HT1080 (cell line): ENCODE measurements around the gene ARPC1B. TPM values are rescaled to one million over a fixed set of nuclear protein-coding genes. Genes with fewer than 3 reads are reported as not detected.
"Not testable (repeated sequence)": the region's sequence is repeated elsewhere in the genome, so short reads cannot be mapped to it uniquely, and the experiment has no call there.

ENCODE experiments used
- DNase-seq: peaks from one replicate; pipeline ENCODE4 v3.0.0-alpha.2; 2015; ENCODE audit warnings: low read depth
- total RNA-seq: library from RNA; depleted of rRNA; stranded (reverse); fragments of >200 nt; shearing (Covaris generic); gene quantifications from 2 replicates; pipeline ENCODE4 v1.2.3, GENCODE V29; 2014

The ARPC1B gene
- total RNA-seq, 1 experiment from 2014 or later = 360 TPM

DNA sequence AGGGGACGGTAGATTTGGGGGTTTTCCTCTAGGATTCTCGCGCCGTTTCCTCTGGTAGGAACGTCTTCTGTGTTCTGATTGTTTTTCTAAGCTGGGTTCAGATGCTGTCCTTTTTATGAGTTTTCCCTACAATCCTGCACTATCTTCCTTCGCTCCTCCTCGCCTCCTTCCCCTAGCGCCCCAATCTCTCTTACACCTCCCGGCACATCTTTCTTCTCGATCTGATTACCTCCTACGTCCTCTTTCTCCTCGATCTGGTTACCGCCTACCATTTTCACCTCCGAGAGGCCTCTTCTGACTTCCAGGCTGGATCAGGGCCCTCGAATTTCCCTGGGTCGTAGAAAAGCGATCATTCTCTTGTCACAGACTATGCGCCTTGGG, 34.7 kb downstream of the ARPC1B start:
- DNase-seq = no peak

- no peak for DNase-seq
These were observed 35.3 kb downstream of the ARPC1B start for GRCh38 chr7:99409806-99410205.

- DNase-seq = no peak
These were observed 36.1 kb downstream of the ARPC1B start for GRCh38 chr7:99410635-99411034.

DNA sequence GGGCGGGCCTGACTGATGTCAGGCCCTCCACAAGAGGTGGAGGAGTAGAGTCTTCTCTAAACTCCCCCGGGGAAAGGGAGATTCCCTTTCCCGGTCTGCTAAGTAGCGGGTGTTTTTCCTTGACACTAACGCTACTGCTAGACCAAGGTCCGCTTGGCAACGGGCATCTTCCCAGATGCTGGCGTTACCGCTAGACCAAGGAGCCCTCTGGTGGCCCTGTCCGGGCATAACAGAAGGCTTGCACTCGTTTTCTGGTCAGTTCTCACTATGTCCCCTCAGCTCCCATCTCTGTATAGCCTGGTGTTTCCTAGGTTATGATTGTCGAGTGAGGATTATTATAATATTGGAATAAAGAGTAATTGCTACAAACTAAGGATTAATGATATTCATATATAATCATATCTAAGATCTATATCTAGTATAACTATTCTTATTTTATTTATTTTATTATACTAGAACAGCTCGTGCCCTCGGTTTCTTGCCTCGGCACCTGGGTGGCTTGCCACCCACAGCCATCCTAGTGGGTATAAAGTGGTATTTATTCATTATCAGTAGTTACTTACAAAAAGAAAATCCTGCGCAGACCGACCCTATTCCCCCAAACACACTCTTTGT, 41.1 kb downstream of the ARPC1B start:
- DNase-seq = peak; percentile 62

DNA sequence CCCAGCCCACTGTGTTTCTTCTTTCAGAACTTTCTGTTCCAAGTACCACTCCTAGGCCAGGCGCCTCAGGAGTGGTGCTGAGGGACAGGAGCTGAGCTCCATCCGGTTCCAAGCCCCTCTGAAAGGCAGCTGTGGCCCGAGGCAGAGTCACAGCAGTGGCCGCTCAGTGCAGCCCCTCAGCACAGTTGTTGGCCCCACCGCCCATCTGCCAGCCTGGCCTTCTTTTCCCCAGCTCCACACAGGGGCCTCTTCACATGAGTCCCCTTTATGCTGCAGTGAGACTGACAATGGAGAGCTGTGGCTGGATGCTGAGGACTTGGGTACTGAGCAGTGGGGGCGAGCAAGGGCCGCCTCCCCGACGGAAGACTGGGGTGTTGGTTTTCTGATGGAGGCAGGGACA, 43.7 kb downstream of the ARPC1B start:
- DNase-seq = no peak

DNA sequence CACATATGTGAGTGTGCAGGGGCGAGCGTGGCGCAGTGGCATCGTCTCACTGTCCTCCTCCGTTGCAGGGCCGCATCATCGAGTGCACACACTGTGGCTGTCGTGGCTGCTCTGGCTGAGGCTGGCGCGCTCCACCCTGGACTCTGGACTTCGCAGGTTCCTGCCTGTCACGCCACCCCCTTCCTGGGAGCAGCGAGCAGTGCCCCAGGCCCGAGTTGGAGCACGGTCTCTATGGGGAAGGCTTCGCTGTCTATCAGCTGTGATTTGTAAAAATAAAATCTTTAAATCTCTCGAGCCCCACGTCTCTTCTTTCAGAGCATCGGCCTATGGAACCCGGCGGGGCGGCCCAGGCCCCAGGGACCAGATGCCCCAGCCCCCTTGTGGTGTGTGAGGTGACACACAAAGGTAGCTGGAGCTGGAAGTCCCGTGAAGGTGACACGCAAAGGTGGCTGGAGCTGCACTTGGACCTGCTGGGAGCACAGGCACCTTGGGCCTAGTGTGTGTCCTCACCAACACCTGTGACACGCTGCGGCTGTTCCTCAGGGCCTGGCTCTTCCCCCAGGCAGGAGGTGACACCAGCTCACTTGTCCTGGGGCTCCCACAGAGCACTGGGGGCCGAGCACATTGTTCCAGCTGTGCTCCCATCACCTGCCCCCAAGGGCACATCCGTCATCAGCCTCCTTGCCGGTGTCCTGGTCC, 44.9 kb downstream of the ARPC1B start:
- no peak for DNase-seq

- no peak for DNase-seq
These were observed 45.7 kb downstream of the ARPC1B start for GRCh38 chr7:99420213-99420612.

DNA sequence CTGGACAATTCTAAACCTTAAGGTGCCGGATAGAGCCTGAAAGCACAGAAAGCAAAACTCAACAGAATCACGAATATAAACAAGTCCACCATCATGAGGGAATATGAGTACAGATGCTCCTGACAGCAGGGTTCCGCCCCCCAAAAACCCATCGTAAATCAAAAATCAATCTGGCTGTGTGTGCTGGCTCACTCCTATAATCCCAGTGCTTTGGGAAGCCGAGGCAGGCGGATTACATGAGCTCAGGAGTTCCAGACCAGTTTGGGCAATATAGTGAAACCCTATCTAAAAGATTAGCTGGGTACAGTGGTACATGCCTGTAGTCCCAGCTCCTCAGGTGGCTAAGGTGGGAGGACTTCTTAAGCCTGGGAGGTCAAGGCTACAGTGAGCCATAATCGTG, 46.5 kb downstream of the ARPC1B start:
- DNase-seq = no peak

DNA sequence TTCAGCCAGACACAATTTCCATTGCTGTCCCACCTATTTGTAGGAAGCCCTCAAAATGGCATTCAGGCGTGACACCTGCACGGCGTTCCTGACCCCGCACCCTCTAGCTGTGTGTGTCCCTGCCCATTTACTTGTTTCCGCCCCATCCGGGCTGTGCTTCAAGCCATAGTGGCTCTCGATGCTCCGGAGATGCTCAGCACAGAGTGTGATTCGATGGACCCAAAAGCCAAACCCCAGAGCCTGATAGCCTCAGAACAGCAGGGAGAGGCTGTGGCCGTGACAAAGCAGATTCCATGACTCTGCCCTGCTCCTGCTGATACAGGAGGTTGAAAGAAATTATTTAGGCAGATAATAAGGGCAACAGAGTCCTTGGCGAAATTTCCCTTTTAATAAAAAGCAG, 47.7 kb downstream of the ARPC1B start:
- DNase-seq = no peak

- DNase-seq = no peak
These were observed 48.1 kb downstream of the ARPC1B start for GRCh38 chr7:99422625-99423024.

- DNase-seq = no peak
These were observed 50.6 kb downstream of the ARPC1B start for GRCh38 chr7:99424932-99425730.

GRCh38 chr7:99428972-99429566, 54.5 kb downstream of the ARPC1B start:
- no peak for DNase-seq

DNA sequence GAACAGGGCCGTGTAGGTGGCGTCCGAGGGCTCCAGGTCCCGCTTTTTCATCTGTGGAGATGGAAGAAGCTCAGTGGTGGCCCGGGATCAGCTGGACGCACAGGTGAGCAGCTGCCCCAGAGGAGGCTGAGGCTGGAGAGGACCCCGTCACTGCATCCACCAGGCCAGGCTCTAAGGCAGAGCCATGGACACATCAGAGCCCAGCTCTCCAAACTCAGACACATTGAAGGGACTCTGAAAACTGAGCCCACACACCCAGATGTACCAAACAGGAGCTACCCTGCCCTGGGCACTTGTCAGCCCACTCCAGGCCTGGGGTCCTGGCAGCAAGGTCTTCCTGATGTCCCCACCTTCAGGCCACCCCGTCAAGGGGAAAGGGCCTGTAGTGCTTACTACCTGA, 55.2 kb downstream of the ARPC1B start:
- DNase-seq = no peak

GRCh38 chr7:99431756-99432540, 57.4 kb downstream of the ARPC1B start:
- DNase-seq = not testable (repeated sequence)

- no peak for DNase-seq
These were observed 58.6 kb downstream of the ARPC1B start for GRCh38 chr7:99433158-99433557.

DNA sequence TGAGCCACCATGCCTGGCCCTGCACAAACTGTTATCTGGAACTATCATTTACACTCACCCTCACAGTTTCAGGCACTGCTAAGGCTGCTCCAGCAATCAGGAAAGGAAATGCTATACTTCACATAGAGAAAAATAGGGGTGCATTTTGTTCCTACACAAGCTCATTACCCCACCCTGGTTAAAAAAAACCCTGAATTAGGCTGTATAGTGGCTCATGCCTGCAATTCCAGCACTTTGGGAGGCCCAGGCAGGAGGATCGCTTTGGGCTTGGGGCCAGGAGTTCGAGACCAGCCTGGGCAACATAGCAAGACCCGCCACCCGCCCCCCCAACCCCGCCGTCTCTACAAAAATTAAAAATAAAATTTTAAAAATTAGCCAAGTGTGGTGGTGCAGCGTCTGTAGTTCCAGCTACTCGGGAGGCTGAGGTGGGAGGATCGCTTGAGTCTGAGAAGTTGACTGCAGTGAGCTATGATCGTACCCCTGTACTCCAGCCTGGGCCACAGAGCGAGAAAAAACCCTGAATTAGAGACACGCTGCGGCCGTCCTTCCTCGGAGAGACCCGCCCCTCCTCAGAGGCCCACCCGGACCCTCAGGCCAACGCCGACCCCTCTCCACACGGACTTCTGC, 63.5 kb downstream of the ARPC1B start:
- DNase-seq = no peak

- DNase-seq = peak; percentile 93
These were observed 64.3 kb downstream of the ARPC1B start, which contains the start of the genes CPSF4 and PTCD1 for GRCh38 chr7:99438573-99439480. Gene CPSF4, plus strand, starts transcription at chr7:99438943. Its CDS starts 140 bp downstream, at chr7:99439083. Gene PTCD1, minus strand, starts transcription at chr7:99438798. Its CDS starts 3,556 bp downstream, at chr7:99435242.

- DNase-seq = no peak
These were observed 65.7 kb downstream of the ARPC1B start for GRCh38 chr7:99440195-99440594.
